Activated effector memory CD4-positive, alpha-beta T cell treated with Interleukin-2 at 50 U/mL for 16 hours (primary cell): Measurements from ENCODE around the gene RUSF1.

Experiments used
- DNase-seq: peaks from one replicate; pipeline ENCODE4 v3.0.0-alpha.2; 2020

The RUSF1 gene

GRCh38 chr16:31467151-31467773, 40.9 kb downstream of the RUSF1 start:
- DNase-seq = no peak

- DNase-seq = no peak
Observed at GRCh38 chr16:31466381-31466841, 41.8 kb downstream of the RUSF1 start.

- DNase-seq = no peak
Observed at GRCh38 chr16:31465788-31466370, 42.3 kb downstream of the RUSF1 start.

DNA sequence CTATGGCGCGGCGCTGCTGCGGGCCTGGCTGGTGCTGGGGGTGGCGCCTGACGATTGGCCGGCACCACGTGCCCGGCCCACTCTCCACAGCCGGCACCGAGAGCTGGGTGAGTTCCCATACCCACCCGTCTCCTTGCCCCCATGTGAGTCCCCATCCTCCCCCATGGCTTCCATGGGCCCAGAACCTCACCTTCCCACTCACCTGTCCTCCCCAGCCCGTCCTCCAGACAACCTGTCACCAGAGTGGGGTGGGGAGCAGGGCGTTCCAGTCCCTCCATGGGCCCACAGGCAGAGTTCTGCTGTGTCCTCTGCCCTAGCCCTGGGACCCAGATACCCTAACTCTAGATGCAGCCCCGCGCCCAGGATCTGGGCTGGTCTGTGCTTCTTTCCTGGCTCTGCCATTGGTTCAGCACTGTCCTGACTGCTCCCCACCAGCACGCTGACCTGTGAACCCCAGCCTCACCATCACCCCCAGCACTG, 43.4 kb downstream of the RUSF1 start:
- DNase-seq = no peak

DNA sequence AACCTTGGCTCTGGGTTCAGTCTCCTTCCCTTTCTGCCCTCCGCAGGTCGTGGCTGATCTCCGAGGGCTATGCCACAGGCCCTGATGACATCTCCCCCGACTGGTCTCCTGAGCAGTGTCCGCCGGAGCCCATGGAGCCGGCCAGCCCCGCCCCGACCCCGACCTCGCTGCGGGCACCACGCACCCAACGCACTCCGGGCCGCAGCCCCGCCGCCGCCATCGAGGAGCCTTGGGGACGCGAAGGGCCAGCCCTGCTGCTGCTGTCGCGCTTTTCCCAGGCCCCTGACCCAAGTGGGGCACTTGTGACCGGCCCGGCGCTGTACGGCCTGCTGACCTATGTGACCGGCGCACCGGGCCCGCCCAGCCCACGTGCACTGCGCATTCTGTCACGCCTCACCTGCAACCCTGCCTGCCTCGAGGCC, 43.8 kb downstream of the RUSF1 start:
- DNase-seq = no peak

- no peak for DNase-seq
Observed at GRCh38 chr16:31461921-31462804, 46.0 kb downstream of the RUSF1 start.

- no peak for DNase-seq
Observed at GRCh38 chr16:31461201-31461920, 46.8 kb downstream of the RUSF1 start.

- DNase-seq = no peak
Observed at GRCh38 chr16:31460582-31461002, 47.6 kb downstream of the RUSF1 start.

DNA sequence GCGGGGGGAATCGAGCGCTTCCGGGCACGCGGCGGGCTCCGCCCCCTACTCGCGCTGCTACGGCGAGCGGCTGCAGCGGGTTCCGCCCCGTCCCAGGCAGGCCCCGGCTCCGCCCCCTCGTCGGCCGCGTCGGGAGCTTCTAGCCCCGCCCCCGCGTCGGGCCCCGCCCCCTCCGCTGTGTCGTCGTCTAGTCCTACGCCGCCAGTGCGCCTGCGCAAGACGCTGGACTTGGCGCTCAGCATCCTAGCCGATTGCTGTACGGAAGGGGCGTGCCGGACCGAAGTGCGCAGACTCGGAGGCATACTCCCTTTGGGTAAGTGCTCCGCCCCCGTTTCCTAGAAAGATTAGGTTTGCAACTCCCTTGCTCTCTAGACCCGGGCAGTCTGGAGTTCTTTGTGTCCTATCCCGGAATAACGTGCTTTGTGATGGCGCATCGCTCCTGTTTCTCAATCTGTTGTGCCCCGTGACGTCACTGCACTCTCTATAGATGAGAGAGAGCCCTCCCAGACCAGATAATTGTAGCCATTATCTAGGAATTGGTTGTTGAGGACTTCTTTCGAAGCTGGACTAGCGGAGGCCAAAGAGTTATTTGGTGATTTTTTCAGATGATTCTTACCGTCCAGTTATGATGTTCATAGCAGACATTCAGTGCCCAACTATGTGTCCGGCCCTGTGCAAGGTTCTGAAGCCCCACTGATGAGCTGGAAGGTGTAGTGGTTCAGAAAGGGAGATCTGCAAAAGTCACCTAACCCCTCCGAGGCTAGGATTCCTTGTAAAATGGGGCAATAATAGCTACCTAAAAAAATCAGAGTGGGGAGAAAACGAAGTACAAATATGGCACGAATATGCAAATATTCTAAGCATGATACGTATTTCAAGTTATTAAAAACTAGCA, 48.3 kb downstream of the RUSF1 start:
- peak; percentile 100 for DNase-seq

DNA sequence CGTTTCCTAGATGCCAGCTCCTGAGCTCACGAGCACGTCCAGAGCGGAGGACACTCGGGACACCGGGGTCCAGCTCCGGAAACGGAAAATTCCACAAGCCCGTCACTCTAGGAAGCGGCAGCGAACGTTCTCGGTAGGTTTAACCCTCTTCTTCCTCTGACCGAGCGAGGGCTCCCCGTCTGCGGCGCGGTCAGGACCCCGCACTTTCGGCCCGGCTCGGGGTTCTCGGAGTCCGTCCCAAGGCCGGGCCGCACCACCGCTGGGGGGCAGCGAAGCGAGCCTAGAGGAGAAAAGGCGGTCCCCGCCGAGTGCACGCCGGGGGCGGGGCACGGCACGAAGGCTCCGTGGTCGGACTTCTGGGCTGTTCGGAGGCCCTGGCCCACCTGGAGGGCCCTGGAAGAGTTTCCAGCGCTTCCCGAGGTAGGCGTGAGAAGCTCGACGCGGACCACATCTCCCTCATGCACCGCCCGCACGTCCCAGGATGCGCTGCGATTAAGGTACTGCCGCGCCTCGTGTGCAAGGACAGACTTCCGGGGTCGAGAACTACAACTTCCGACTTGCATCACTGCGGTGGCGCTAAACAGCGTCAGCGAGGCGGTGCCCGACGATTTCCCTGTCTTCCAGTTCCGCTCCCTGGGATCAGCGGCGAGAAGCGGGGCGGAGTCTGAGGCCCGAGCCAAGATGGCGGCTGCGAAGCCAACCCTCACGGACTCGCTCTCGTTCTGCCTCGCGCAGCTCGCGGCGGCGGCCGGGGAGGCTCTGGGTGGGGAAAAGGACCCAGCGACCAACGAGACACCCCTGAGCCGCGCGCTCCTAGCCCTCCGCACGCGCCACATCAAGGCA, 49.1 kb downstream of the RUSF1 start, which contains the start of gene ARMC5:
ARMC5 (plus strand) TSS at position 658 of the 843 bp plus-strand sequence; CDS start at position 682, 24 bp downstream.
- DNase-seq = peak; percentile 93

- DNase-seq = peak; percentile 36
Observed at GRCh38 chr16:31458073-31458843, 49.9 kb downstream of the RUSF1 start.

DNA sequence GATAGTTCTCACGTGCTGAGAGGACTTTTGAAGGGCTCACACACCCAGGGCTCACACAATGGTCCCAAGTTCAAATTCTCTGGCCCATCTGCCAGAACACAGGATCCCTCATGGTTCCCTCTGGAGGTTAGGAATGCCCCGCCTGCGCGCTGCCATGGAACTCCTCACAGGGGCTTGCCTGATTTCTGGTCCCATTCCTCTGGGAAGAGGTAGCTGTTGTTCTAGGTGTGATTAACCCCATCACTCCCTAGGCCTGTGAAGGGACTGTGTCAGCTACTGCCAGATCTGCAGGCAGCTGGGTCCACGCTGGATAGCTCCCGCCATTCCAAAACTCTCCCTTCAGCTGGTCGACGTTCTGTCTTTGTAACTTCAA, 51.2 kb downstream of the RUSF1 start:
- no peak for DNase-seq

DNA sequence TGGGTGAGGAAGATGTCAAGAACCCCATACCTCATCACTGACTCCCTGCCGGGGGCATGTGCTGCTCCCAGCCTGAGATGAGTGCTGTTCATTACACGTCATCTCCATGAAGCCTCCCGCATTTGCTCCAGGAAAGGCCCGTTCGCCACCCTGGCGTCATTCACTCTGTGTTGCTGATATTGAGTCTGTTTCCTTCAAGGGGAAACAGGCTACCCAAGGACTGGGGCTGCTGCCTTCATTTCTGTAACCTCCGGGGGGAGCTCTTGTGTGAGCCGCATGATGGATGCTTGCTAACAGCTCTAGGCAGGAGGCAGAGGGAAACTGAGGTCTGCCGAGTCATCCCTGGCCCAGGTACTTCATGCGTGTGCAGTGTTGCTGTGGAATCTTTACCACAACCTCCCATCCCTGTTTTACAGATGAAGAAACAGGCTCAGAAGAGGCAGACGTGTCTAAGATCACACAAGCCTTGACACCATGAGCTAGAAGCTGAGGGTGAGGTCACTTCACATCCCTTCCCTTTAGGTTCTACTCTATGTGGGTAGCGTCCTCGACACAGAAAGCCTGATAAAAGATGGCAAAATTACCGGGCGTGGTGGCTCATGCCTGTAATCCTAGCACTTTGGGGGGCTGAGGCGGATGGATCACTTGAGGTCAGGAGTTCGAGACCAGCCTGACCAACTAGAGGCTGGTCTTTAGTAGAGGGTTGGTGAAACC, 52.4 kb downstream of the RUSF1 start:
- DNase-seq = no peak

GRCh38 chr16:31453255-31454204, 54.7 kb downstream of the RUSF1 start:
- DNase-seq = no peak

- no peak for DNase-seq
Observed at GRCh38 chr16:31452631-31453106, 55.5 kb downstream of the RUSF1 start.

GRCh38 chr16:31451681-31452351, 56.4 kb downstream of the RUSF1 start:
- DNase-seq = no peak

DNA sequence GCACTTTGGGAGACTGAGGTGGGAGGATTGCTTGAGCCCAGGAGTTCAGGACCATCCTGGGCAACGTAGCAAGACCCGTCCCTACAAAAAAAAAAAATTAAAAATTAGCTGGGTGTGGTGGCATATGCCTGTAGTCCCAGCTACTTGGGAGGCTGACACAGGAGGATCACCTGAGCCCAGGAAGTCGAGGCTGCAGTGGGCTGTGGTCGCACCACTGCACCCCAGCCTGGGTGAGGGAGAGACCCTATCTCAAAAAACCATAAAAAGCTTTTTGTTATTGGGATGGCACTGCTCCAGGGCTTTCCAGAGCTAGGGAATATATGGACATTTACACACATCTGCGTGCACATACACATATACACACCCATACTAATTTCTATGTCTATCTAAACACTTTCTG, 57.0 kb downstream of the RUSF1 start:
- no peak for DNase-seq
